Activated T-cell treated with anti-CD3 and anti-CD28 coated beads for 48 hours (primary cell): ENCODE data around the gene KRT26.

Experiments used
- DNase-seq: peaks from one replicate; pipeline ENCODE4 v3.0.0-alpha.2; 2020; ENCODE audit warnings: low read depth

The KRT26 gene

GRCh38 chr17:40727447-40728231 lies 44.4 kb downstream of the KRT26 start:
- DNase-seq = no peak

DNA sequence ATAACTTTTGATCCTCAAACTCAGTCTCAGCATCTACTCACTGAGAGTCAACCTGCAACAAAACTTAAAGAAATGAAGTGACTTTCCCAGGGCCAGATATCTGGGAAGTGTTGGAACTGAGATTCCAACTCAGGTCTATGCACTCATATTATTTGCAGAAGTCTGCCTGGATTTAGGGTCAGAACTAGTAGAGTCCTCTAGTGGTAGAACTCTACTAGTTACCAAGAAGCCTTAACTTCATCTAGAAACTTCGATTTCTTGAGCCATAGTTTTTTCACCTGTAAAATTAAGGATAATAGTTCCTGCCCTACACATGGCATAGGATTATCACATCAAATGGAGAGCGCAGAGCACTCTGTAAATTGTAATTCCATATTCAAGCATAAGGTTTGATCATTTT lies 45.1 kb downstream of the KRT26 start:
- no peak for DNase-seq

- no peak for DNase-seq
Observed at GRCh38 chr17:40724656-40725055, 47.3 kb downstream of the KRT26 start.

DNA sequence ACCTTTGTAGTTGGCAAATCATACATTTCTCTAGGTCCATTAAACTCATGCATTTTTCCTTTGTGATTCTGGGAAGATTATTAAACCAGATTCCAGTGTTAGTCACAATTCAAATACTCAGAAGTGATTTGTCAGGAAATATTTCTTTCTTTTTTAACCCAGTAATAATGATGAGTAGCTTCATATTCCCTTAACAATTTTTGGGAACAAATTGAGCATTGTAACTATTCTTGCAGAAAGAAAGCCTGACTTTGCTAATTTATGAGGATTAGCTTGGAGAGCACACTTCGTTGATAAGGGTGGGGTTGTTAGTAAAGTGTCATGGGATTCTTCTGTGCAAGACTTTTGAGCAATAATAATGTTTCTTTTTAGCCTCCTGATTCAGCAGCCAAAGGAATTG lies 49.8 kb downstream of the KRT26 start:
- no peak for DNase-seq

GRCh38 chr17:40720899-40721298 lies 51.1 kb downstream of the KRT26 start:
- no peak for DNase-seq

DNA sequence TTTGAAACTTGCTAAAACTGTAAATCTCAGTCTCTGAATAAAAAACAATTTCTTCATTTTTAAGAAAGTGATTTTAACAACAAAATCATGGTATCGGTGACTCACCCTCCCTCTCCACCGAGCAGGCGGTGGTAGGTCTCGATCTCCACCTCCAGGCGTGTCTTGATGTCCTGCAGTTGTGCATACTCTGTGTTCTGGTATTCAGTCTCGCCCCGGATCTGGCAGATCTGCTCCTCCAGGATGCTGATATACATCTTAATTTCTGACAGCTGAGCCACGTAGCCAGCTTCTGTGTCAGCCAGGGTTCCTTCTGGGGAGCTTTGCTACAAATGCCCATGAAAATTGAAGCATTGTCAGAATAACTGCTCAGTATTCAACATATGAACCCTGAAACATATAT lies 53.1 kb downstream of the KRT26 start:
- DNase-seq = no peak

DNA sequence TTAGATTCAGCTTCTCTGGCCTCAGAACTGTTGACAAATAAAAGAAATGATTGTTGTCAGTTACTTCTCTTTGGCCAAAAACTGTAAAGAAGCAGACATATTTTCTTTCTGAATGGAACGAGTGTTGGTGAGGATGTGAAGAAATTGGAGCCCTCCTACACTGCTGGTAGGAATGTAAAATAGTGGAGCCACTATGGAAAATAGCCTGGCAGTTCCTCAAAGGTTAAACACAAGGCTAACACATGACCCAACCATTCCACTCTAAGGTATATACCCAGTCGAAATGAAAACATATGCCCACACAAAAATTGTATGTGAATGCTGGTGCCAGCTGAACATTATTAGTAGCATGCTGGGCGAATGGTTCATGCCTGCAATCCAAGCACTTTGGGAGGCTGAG lies 54.2 kb downstream of the KRT26 start:
- DNase-seq = no peak
